Fibroblast of villous mesenchyme (primary cell): ENCODE data around the gene AIM2. TPM values are rescaled to one million over a fixed set of nuclear protein-coding genes. Genes with fewer than 3 reads are reported as not detected.

ENCODE experiments used
- DNase-seq: peaks from one replicate; pipeline ENCODE4 v3.0.0-alpha.2; 2010; ENCODE audit warnings: low read depth
- H3K4me3 ChIP-seq: 2 replicates; pipeline ENCODE4 v1.5.1; 2011; ENCODE audit warnings: low read depth, mild to moderate bottlenecking, low read length
- CTCF ChIP-seq: IDR thresholded peaks from 2 replicates; pipeline ENCODE4 v1.5.1; 2012; ENCODE audit warnings: low read depth, mild to moderate bottlenecking, low read length; ENCODE audit not compliant: insufficient read depth
- total RNA-seq: library from RNA; depleted of rRNA; stranded (reverse); fragments of >200 nt; gene quantifications from 2 replicates; pipeline ENCODE4 v1.2.3, GENCODE V29; 2012

AIM2 gene
- total RNA-seq, 1 donor: not detected

GRCh38 chr1:159081626-159082025 is 5.1 kb upstream of the AIM2 start:
- no peak overlapping the region for H3K4me3 ChIP-seq
- TF ChIP-seq CTCF: no peak
- DNase-seq: no peak

DNA sequence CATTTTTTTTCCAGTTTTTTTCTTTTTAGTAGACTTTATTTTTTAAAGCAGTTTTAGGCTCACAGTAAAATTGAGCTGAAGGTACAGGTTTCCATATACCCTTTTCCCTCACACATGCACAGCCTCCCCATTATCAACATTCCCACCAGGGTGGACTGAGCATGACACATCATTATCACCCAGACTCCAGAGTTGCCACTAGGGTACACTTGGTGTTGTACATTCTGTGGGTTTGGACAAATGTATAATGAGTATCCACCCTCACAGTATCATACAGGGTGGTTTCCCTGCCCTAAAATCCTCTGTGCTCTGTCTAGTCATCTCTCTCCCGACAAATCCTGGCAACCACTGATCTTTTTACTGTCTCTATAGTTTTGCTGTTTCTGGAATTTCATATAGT is 3.0 kb upstream of the AIM2 start:
- DNase-seq: no peak
- H3K4me3 ChIP-seq: no peak overlapping the region
- TF ChIP-seq CTCF: no peak

- no peak overlapping the region for H3K4me3 ChIP-seq
- TF ChIP-seq CTCF: no peak
- DNase-seq: peak; percentile 42
Measured at GRCh38 chr1:159077120-159077961, 775 bp upstream of the AIM2 start.

- peak; percentile 82 for DNase-seq
- peak; percentile 76 for TF ChIP-seq CTCF
- H3K4me3 ChIP-seq: no peak overlapping the region
Measured at GRCh38 chr1:159071970-159072582, 4.5 kb downstream of the AIM2 start.

DNA sequence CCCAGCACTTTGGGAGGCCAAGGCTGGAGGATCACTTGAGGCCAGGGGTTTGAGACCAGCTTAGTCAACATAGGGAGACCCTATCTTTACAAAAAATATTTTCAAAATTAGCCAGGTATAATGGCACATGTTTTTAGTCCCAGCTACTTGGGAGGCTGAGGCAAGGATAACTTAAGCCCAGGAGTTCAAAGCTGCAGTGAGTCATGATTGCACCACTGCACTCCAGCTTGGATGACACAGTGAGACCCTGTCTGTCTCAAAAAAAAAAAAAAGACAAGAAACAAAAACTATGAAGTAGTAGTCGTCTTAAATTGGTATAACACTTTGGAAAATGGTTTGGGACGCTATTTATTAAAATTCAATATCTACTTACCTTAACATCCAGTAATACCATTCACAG is 7.7 kb downstream of the AIM2 start:
- DNase-seq: peak; percentile 65
- no peak overlapping the region for H3K4me3 ChIP-seq
- TF ChIP-seq CTCF: no peak

GRCh38 chr1:159067699-159068621 is 8.6 kb downstream of the AIM2 start:
- H3K4me3 ChIP-seq: no peak overlapping the region
- TF ChIP-seq CTCF: no peak
- DNase-seq: no peak
